NCI-H774 (cell line): Measurements from ENCODE around the gene SELENOI.

Experiments used
- DNase-seq: peaks from one replicate; lab custom pipeline; 2025; lab: John Stamatoyannopoulos, UW

SELENOI gene

GRCh38 chr2:26412091-26412673 is 66.2 kb downstream of the SELENOI start:
- DNase-seq, result no peak

DNA sequence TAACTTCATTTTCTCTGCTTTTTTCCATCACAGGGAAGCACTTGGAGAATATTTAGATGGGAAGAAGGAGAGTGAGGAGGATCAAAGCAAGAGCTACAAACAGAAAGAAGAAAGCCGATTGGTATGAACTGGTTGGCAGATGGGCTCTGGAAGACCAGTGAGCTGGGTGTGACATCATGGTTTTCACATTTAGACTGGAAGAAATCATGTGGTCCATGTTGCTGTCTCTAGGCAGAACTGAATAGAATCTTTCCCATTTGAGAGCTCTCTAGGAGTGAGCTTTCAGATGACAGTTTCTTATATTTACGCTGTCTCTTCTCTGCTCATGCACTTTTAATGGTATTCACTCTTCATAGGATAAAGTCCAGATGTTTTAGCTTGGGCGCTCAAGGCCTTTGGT is 68.4 kb downstream of the SELENOI start:
- DNase-seq, result no peak

GRCh38 chr2:26421961-26422360 is 76.0 kb downstream of the SELENOI start:
- DNase-seq, result no peak

DNA sequence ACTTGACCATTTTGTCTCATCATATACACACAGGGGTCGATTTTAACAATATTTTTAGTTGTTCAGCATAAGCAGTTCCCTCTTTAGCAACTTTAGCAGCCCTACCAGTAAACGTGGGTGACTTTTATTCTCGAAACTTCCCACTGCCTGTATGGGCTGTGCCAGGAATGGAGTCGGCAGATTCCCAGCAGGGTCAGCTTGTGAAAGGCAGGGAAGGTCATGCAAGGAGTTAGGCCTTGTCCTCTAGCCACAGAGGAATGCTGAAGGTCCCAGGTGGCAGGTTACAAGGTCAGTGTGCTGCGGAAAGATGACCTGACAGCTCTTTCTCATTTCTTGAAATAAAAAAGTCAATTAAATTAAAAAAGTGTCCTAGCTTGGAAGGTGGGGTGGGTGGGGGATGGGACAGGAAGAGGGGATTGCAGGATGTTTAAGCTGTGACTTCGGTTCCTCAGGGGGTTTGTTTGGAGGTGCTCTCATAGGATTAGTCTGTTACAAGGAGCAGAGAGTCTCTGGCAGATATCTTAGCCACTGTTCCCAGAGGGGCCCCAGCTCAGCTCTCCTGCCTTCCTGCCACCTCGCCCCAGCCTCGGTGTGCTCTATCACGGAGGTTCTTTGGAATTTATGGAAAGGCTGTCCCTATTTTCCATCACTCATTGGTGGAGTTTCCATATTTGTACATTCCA is 77.1 kb downstream of the SELENOI start:
- no peak for DNase-seq

GRCh38 chr2:26423750-26424149 is 77.8 kb downstream of the SELENOI start:
- DNase-seq, result no peak

- no peak for DNase-seq
Observed at GRCh38 chr2:26424221-26424620, 78.3 kb downstream of the SELENOI start.

DNA sequence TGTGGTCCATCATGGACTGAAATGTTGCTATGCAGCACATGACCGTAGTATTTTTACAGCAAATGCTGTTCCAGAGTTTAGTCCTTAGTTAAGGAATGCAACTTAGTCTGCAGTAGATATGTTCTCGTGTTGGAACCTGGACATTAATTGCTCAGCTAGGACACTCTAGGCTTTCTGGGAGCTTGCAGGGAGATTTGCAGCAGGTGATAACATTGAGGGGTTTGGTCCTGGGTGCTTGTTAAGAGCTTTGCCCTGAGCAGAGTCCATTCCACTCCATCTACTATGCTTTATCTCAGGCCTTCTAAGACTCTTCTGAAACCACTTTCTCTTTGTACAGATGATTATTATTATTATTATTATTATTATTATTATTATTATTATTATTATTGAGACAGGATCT is 82.9 kb downstream of the SELENOI start:
- DNase-seq, result no peak

- DNase-seq, result peak; percentile 15
Observed at GRCh38 chr2:26429779-26430578, 84.0 kb downstream of the SELENOI start.

DNA sequence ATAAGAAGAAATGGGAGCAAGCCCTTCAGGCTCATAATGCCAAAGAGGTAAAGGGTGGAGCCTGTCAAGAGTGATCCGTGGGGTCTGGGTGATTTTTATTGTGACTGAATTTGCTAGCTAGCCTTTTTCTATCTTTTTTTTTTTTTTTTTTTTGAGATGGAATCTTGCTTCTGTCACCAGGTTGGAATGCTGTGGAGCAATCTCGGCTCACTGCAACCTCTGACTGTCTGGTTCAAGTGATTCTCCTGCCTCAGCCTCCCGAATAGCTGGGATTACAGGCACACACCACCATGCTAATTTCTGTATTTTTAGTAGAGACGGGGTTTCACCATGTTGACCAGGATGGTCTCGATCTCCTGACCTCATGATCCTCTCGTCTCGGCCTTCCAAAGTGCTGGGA is 84.9 kb downstream of the SELENOI start:
- DNase-seq, result no peak

- no peak for DNase-seq
Observed at GRCh38 chr2:26432363-26432762, 86.4 kb downstream of the SELENOI start.

DNA sequence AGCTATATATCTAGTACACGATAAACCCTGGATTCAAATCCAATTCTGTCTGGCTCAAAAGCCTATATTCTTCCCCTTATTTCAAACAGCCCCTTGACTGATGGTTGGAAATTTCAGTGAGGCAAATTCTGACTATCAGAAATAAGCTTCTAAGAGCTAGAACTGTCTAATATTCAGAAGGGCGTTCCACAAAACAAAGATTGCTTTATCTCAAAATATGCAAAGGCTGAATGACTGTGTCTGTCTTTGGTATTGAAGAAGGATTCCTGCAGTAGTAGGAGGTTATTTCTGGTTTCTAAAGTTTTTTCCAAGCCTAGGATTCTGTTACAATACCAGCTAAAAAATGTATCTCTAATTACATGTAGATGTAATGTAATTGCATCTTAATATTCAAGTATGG is 86.9 kb downstream of the SELENOI start:
- no peak for DNase-seq

DNA sequence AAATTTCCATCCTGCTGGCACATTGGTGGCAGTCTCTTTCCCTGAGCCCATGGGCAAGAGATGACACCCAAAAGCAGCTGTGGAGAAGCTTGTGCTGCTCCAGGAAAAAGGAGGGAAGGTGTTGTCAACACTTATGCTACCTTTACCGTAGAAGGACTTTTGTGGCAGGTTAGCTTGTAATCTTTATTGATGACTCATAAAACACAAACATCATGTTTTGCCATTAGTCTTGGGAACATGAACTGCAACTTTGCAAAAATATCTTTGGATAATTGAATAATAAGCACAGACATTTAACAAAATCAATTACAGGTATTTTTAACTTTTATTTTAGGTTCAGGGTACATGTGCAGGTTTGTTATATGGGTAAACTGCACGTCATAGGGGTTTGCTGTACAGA is 89.2 kb downstream of the SELENOI start:
- no peak for DNase-seq

- DNase-seq, result no peak
Observed at GRCh38 chr2:26438526-26438925, 92.6 kb downstream of the SELENOI start.

GRCh38 chr2:26438926-26439325 is 93.0 kb downstream of the SELENOI start:
- DNase-seq, result no peak

DNA sequence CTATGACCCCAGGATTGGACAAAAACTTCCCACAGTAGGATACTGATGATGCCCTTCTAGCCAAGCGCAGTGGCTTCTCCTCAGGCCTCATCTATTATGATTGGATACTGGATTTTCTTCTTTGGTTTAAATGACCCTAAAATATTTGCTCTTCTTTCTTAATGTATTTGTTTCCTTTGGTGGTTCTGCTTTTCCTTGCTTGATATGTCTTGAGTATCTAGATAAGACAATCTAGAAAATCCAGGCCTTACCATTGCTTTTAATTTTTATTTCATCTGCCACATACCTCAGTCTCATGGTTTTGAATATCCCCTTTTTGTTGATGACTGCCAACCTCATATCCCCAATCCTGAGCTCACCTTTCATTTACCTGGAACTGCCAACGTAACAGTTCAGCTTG is 96.4 kb downstream of the SELENOI start:
- no peak for DNase-seq

GRCh38 chr2:26442707-26443106 is 96.8 kb downstream of the SELENOI start:
- DNase-seq, result no peak

- no peak for DNase-seq
Observed at GRCh38 chr2:26444236-26444635, 98.3 kb downstream of the SELENOI start.
